Central memory CD4-positive, alpha-beta T cell (primary cell): ENCODE data around the gene MTMR10.

ENCODE experiments used
- DNase-seq: peaks from one replicate; pipeline ENCODE4 v3.0.0; 2022

Gene MTMR10

DNA sequence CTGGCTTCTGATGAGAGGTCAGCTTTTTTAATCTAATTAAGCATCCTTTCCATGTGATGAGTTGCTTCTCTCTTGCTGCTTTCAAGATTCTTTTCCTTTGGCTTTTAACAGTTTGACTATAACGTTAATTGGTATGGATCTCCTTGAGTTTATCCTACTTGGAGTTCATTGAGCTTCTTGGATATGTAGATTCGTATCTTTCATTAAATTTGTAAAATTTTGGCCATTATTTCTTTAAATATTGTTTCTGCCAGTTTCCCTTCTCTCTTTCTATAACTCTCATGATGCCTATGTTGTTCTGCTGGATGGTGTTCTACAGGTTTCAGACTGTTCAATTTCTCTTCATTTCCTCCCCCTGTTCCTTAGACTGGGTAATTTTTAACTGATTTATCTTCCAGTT lies 21.0 kb upstream of the MTMR10 start:
- DNase-seq, result no peak

- no peak for DNase-seq
Measured at GRCh38 chr15:31010036-31010435, 18.6 kb upstream of the MTMR10 start.

GRCh38 chr15:31005660-31006059 lies 14.2 kb upstream of the MTMR10 start:
- no peak for DNase-seq

GRCh38 chr15:31004220-31004733 lies 12.8 kb upstream of the MTMR10 start:
- DNase-seq, result no peak

DNA sequence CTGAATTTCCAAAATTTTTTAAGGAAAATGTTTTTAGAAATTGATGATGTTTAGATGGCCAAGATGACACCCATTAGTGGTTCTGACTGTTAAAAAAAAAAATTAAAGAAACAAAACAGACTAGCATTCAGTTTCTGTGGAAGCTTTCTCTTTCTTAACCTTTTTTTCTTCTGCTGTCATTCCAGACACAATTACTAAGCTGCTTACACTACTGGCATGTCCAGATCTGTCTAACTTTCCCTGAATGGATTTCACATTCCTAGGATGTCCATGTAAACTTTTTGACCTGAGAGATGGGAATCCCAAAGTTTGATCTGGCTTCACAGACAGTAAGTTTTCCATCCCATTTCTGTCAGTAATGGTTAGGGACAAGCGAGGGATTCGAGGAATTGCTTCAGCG lies 10.3 kb upstream of the MTMR10 start:
- no peak for DNase-seq

GRCh38 chr15:30999729-31000128 lies 8.3 kb upstream of the MTMR10 start:
- DNase-seq, result no peak

DNA sequence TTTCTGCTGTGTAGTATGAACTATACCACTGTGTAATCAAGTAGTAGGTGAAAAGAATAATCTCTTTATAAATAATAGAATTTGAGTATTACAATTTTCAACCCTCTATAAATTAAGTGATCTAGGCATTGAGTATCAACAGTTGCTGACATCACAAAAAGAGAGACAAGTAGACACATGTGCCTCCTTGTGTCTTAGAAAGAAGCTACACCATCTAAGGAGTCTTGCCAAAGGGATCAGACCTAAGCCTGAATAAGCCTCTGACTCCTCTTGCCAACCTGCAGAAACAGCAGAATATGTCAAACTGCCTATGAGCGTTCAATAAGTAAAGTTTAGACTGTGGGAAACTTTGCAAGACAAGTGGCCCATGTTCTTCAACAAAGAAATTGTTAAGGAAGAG lies 5.8 kb upstream of the MTMR10 start:
- DNase-seq, result no peak

- DNase-seq, result no peak
Measured at GRCh38 chr15:30992249-30992864, 929 bp upstream of the MTMR10 start.

DNA sequence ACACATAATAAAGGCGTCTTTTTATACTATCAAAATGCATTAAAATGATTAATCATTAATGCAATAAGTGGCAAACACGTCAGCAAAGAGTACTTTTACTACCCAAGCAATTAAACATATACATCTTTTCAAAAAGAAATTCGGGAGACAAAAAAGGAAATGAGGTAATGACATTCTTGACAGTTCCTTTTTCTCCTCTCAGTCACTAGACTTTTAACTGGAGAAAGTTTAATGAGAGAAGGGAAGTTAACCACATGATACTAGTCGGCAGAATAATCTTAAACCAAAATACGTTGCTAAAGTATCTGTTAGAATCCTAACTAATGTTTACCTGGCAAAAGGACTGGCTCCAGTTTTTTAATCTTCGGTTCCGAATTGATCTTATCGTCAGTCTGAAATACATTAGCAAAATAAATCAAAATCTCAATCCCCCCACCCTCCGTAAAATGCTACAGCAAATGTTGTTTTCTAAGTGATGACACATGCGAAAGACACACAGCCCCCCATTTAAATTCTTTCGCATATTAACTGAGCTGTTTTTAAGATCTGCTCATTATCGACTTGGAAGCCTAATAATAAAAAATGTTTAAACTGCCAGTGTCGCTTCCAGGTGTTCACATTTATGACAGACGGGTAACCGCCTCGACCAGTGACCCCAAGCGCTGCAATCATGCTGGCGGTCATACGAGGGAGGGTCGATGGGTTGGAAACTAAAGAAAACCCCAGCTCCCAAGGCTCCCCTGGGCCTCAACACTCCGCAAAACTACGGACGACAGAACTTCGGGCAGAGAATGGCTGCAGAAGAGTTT lies 778 bp downstream of the MTMR10 start:
- DNase-seq, result no peak

- no peak for DNase-seq
Measured at GRCh38 chr15:30990036-30990435, 1.4 kb downstream of the MTMR10 start.

- no peak for DNase-seq
Measured at GRCh38 chr15:30985081-30985531, 6.3 kb downstream of the MTMR10 start.

GRCh38 chr15:30984542-30984941 lies 6.9 kb downstream of the MTMR10 start:
- no peak for DNase-seq

DNA sequence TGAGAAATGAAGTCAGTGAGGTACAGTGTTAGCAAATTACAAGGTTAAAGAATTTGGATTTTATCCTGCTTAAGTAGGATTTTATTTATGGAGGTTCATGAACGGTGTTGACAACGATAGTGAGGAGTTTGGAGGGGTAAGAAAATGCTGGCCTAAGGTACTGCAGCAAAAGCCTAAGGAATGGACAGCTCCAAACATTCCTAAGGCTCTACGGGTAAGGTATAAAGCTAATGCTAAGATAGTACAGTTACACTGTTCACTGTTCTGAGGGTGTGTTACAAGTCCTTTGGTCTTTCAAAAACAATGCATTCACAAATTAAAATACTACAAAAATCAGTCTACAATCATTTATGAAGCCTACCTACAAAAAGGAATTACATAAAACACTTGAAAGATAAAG lies 7.3 kb downstream of the MTMR10 start:
- DNase-seq, result no peak

DNA sequence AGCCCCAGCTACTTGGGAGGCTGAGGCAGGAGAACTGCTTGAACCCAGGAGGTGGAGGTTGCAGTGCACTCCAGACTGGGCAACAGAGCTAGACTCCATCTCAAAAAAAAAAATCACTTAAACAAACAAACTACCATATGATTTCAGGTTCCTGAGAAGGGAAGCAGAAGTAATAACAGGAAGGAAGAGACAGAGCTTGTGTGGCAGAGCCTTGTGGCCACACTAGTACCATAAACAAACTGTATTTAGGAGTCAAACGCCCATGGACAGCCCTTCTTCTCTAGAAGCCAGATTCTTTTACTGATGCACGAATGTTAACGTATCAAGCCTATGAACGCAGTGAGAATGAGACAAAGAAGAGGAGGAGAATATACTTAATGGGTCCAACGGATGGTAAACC lies 12.0 kb downstream of the MTMR10 start:
- no peak for DNase-seq

- DNase-seq, result no peak
Measured at GRCh38 chr15:30978328-30978727, 13.1 kb downstream of the MTMR10 start.

DNA sequence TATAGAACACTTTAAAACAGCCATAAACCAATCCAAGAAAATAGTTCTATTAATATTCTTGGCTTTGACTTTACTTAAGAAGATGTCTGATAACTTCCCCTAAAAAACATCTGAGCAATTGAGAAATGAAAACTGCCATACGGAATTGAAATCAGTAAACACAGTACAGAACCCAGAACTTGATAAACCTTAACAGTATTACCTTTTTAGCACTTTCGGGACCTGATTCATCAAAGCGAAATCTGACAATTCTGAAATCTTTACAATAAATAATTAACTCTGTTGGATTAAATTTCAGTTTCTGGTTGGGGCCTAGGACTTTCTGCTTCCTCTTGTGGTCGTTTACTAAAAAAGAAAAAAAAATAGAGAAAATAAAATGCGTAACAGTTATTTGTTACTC lies 17.3 kb downstream of the MTMR10 start:
- DNase-seq, result no peak

GRCh38 chr15:30973379-30973778 lies 18.0 kb downstream of the MTMR10 start:
- no peak for DNase-seq

- no peak for DNase-seq
Measured at GRCh38 chr15:30969724-30970123, 21.7 kb downstream of the MTMR10 start.

DNA sequence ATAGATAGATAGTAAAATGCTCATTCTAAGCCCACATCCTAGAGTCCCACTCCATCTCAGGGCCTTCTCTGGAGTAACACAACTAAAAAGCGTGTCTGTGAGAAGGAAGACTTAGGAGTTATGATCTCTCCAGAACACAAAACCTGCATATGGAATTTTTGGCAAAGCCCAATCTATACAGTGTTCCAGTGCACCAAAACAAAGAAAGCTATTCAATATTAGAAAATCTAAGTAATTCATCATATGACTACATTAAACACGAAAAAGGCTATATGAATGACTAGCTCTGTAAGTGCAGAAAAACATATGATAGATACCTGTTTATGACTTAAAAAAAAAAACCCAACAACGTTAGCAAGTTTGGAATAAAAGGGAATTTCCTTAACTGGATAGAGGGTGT lies 27.7 kb downstream of the MTMR10 start:
- no peak for DNase-seq

DNA sequence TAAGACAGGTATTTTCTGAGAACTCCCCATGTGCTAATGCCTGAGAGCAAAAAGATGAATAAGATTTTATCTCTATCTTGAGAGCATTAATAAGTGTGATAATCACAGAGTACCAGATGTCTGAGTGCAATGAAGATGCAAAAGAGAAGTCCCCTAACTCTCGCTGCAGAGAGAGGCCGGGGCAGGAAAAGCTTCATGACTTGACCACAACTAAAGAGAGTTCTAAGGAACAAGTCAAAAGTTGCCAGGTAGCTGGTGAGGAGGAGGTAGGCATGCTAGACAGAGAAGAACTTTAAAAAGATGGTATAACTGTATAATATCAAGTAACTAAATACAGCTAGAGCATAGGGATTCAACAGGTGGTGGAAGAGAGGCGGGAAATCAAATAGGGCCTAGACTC lies 28.8 kb downstream of the MTMR10 start:
- DNase-seq, result no peak

DNA sequence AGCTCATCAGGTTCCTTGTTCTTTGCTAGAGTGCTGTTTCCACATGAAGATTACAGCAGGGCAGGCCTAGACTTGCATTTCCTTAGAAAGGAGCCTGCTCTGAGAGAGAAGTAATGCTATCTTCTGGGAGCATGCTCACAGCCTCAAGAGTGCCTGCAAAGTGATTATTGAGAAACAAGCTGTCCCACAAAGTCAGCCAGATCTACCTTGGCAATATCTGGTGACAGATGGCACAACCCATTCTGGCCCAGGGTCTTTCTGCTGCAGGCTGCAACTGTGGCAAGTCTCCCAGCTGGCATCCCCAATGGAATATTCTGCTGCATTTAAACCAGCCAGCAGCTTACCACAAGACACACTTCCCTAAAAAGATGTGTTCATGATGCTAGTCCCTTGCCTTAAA lies 29.3 kb downstream of the MTMR10 start:
- DNase-seq, result no peak

DNA sequence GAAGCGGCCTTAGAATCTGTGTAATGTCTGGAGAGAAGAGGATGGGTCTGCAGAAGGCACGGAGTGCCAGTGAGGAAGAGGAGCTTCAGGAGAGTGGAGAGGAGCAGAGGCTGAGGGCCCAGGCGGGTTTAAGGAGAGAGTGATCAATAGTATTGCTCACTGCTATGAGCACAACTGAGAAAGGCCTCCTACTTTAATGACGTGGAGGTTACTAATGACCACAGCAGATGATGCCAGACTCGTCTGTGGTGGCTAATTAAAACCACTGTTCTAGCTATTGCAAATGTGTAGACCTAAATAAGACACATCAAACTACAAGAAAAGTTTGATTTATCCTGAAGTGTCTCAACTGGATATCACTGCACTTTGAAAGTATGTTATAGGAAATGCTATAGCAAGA lies 33.2 kb downstream of the MTMR10 start:
- DNase-seq, result no peak

DNA sequence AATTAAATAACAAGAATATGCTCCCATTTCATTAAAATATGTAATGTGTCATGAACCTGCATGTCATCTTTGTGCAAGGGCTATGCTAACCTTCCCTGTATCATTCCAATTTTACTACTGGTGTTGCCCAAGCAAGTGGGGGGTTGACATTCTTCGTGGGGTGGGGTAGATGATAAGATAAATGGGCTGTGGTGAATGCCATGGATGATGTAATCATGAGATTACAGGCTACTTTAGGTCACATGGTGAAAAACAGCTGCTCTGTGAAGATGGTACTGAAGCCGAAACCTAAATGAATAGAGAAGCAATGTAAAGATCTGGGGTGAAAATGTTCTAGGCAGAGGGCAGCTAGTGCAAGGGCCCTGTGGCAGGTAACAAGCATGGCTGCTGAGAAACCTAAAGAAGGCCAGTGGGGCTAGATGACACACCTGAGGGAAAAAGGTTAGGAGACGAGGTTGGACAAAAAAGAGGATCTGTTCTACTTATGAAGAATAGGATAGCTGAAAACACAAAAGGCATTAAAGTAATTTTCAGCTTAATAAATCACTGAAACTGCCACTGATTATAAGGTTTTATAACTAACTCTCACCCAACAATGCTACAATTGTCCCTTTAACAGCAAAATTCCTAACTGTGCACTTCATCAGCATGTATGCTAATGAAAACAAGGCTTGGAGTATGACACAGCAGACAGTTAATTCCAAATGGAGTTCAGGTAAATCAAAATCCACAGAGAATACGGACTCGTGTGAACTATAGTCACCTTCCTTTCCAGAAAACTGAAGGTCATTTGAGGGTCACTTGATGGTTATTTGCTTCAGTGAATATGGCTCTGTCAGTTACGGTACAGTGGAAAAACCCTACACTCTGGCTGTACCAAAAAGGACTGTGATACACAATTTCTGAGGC lies 35.0 kb downstream of the MTMR10 start:
- DNase-seq, result no peak
